Peyer's patch (tissue), 4 donors: ENCODE measurements around the gene MYBPC2.

Experiments used
- CTCF ChIP-seq, 6 experiments: fragments of 450-650 bp in 4 of 6; fragments of 200-600 bp in 2 of 6; sonication (generic) in 1 of 6; IDR thresholded peaks; one replicate each; pipeline ENCODE4 v1.5.1; 2017 to 2019; ENCODE audit warnings: antibody characterized with exemption in 6 of 6, mild to moderate bottlenecking in 3 of 6, moderate library complexity in 1 of 6
- POLR2A ChIP-seq, 2 donors: fragments of 450-650 bp; IDR thresholded peaks; one replicate each; pipeline ENCODE4 v1.5.1; 2017; ENCODE audit warnings: antibody characterized with exemption in 2 of 2, mild to moderate bottlenecking in 2 of 2, moderate library complexity in 2 of 2

- no peak for TF ChIP-seq POLR2A (IDR thresholded peaks at IDR 0.05)
- no peak for TF ChIP-seq CTCF (IDR thresholded peaks at IDR 0.05)
Observed at GRCh38 chr19:50475736-50476223, 43.1 kb downstream of the MYBPC2 start.
